Panc1 (cell line): ENCODE measurements around the gene CNGA4.

Experiments used
- POLR2AphosphoS5 ChIP-seq: IDR thresholded peaks from 2 replicates; pipeline ENCODE4 v1.6.1; 2012; ENCODE audit warnings: mild to moderate bottlenecking, low read depth, low read length, moderate library complexity
- SIN3A ChIP-seq: IDR thresholded peaks from 2 replicates; pipeline ENCODE4 v1.6.1; 2012; ENCODE audit warnings: low read depth, mild to moderate bottlenecking, low read length, moderate library complexity, borderline replicate concordance; ENCODE audit not compliant: insufficient read depth
- TCF7L2 ChIP-seq: IDR thresholded peaks from 2 replicates; pipeline ENCODE4 v1.6.1; 2011; ENCODE audit warnings: mild to moderate bottlenecking, low read depth, low read length, inconsistent platforms
- TF ChIP-seq, protein P1 (sequence below): fragments of 450-650 bp; IDR thresholded peaks from 2 replicates; pipeline ENCODE4 v1.5.1; 2017; ENCODE audit warnings: mild to moderate bottlenecking
- TF ChIP-seq, protein P2 (sequence below), 2 experiments: IDR thresholded peaks; 2 replicates each; pipeline ENCODE4 v1.6.1; 2011 to 2012; ENCODE audit warnings: low read depth in 2 of 2, control low read depth in 1 of 2, low read length in 1 of 2, mild to moderate bottlenecking in 1 of 2, moderate library complexity in 1 of 2; ENCODE audit not compliant: insufficient read depth in 1 of 2

DNA sequence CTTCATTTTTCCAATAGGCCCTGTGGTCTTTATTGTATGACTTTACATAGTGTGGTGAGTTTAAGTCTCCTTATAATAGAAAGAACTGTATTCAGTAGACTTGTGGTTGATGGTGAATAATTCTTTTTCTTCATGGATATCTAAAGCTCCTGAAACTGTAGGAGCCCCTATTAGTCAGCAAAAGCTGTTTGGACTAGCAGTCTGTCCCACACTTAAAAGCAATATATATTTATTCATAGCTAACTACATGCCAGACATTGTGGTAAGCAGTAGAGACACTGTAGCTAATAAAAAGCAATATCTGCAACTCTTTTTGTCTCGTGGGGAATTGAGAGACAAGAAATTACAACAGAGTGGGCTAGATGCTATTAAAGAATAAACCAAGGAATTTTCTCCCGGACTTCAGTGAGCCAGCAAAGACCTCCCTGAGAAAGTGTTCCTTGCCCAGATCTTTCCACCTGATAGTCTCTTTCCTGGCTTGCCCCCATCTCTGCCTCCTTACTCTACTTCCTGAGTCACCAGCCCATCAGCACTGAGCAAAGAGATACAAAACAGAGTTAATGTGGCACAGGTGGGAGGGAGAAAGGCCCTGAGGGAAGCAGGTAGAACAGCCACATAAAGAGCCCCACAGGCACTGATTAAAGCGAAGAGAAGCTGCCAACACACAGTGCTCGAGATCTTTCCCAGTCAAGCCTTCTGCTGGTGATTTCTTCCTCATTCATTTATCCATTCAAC lies 41.3 kb upstream of the CNGA4 start:
- TF ChIP-seq, protein P1, sequence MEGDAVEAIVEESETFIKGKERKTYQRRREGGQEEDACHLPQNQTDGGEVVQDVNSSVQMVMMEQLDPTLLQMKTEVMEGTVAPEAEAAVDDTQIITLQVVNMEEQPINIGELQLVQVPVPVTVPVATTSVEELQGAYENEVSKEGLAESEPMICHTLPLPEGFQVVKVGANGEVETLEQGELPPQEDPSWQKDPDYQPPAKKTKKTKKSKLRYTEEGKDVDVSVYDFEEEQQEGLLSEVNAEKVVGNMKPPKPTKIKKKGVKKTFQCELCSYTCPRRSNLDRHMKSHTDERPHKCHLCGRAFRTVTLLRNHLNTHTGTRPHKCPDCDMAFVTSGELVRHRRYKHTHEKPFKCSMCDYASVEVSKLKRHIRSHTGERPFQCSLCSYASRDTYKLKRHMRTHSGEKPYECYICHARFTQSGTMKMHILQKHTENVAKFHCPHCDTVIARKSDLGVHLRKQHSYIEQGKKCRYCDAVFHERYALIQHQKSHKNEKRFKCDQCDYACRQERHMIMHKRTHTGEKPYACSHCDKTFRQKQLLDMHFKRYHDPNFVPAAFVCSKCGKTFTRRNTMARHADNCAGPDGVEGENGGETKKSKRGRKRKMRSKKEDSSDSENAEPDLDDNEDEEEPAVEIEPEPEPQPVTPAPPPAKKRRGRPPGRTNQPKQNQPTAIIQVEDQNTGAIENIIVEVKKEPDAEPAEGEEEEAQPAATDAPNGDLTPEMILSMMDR = no peak
- TF ChIP-seq POLR2AphosphoS5 = no peak
- TF ChIP-seq, protein P2, sequence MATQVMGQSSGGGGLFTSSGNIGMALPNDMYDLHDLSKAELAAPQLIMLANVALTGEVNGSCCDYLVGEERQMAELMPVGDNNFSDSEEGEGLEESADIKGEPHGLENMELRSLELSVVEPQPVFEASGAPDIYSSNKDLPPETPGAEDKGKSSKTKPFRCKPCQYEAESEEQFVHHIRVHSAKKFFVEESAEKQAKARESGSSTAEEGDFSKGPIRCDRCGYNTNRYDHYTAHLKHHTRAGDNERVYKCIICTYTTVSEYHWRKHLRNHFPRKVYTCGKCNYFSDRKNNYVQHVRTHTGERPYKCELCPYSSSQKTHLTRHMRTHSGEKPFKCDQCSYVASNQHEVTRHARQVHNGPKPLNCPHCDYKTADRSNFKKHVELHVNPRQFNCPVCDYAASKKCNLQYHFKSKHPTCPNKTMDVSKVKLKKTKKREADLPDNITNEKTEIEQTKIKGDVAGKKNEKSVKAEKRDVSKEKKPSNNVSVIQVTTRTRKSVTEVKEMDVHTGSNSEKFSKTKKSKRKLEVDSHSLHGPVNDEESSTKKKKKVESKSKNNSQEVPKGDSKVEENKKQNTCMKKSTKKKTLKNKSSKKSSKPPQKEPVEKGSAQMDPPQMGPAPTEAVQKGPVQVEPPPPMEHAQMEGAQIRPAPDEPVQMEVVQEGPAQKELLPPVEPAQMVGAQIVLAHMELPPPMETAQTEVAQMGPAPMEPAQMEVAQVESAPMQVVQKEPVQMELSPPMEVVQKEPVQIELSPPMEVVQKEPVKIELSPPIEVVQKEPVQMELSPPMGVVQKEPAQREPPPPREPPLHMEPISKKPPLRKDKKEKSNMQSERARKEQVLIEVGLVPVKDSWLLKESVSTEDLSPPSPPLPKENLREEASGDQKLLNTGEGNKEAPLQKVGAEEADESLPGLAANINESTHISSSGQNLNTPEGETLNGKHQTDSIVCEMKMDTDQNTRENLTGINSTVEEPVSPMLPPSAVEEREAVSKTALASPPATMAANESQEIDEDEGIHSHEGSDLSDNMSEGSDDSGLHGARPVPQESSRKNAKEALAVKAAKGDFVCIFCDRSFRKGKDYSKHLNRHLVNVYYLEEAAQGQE (IDR thresholded peaks at IDR 0.05; ENCODE audit: insufficient read depth in 1 of 2, low read depth in 2 of 2, low read length in 1 of 2) = no peak
- no peak for TF ChIP-seq SIN3A
- TF ChIP-seq TCF7L2 = no peak
